GM06990 (cell line): ENCODE data around the gene LRRC73.
"Not testable (repeated sequence)": the region's sequence is repeated elsewhere in the genome, so short reads cannot be mapped to it uniquely, and the experiment has no call there.

Source experiments
- DNase-seq: peaks from one replicate; pipeline ENCODE4 v3.0.0-alpha.2; 2011; ENCODE audit not compliant: insufficient read length; ENCODE audit errors: extremely low read depth
- H3K27me3 ChIP-seq: replicated peaks from 2 replicates; pipeline ENCODE4 v1.6.0; 2011; ENCODE audit warnings: low read length; ENCODE audit not compliant: control insufficient read depth, insufficient read depth
- H3K36me3 ChIP-seq: 2 replicates; pipeline ENCODE4 v1.5.1; 2011; ENCODE audit warnings: low read length; ENCODE audit not compliant: control insufficient read depth, insufficient read depth
- H3K4me3 ChIP-seq: replicated peaks from 2 replicates; pipeline ENCODE4 v1.5.1; 2011; ENCODE audit warnings: low read depth, mild to moderate bottlenecking, control low read depth, low read length
- CTCF ChIP-seq: IDR thresholded peaks from 2 replicates; pipeline ENCODE4 v1.5.1; 2011; ENCODE audit warnings: low read length, control low read depth, mild to moderate bottlenecking, inconsistent platforms; ENCODE audit not compliant: insufficient read depth, poor library complexity, severe bottlenecking

Gene LRRC73, protein sequence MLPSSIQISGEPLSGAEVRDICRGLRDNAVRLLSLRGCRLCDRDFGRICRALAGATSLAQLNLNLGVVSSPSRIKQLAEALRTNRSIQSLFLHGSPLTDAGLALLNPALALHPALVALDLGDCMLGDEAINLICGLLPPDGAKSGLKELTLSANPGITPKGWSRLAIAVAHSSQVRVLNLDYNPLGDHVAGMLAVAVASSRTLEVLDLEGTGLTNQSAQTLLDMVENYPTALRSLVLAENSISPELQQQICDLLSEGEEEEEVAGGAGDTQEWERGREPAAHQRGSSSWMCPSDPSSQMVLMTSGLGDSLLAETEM

DNA sequence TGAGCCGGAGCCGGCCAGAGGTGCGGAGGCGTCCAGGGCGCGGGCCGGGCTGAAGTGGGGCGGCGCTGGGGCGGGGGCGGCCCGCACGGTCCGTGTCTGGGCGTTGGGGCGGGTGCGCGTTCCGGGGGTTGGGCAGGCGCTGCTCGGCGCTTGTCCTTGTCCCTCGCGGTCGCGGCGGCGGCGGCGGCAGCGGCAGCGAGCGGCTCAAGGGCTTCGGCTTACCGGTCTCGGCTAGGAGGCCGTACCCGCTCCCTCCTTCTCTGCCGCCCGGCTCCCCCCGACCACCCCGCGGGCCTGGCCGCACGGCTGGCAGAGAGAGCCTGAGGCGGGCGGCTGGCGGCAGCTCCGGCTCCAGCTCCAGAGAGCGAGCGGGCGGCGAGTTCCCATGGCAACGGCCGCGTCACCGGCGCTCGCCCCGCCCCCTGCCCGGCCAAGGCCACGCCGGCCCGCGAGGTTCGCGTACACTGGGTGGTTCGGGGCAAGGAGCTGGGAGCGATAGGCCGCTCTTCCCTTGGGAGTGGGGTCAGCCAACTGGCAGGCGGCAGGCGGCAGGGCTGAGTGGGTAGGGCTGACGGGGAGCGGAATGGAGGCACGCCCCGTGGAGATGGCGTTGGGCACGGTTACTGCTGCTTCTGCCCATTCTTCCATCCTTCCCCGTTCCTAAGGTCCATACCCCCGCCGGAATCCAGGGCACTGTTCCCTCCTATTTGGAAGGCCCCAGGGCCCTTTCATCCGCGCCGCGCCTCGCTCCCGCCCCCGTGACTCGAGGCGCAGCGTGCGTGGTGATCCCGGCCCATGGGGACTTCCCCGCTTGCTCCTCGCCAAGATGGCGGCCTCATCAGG is at the start of gene LRRC73:
LRRC73 (minus strand) TSS at position 363 of the 843 bp plus-strand sequence. CDS start 561 bp downstream, outside the sequence.
- H3K4me3 ChIP-seq = peak within 1 kb of the TSS; percentile 59
- TF ChIP-seq CTCF = no peak
- DNase-seq = peak; percentile 82

GRCh38 chr6:43559328-43559727 is 49.2 kb upstream of the LRRC73 start:
- peaks cover 18% of the 10 kb centered on the region for H3K36me3 ChIP-seq
- DNase-seq = no peak
- no peaks in the 10 kb centered on the region for H3K27me3 ChIP-seq
- TF ChIP-seq CTCF = no peak
- H3K4me3 ChIP-seq = no peak overlapping the region

More for the DNA sequence above, at the start of gene LRRC73:
- Histone ChIP-seq H3K36me3 (peaks cover 16% of the 10 kb centered on the region), H3K27me3 (no peaks in the 10 kb centered on the region; the same call in 1 of the 2 replicates)

DNA sequence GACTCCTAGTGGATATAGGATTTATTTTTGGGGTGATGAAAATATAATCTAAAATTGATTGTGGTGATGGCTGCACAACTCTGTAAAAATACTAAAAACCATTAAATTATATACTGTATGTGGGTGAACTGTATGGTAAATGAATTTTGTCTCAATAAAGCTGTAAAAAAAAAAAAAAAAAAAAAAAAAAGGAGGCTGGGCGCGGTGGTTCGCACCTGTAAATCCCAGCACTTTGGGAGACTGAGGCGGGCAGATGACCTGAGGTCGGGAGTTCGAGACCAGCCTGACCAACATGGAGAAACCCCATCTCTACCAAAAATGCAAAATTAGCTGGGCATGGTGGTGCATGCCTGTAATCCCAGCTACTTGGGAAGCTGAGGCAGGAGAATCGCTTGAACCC is 47.5 kb upstream of the LRRC73 start:
- H3K4me3 ChIP-seq, H3K27me3 ChIP-seq, DNase-seq: not testable (repeated sequence)
- H3K36me3 ChIP-seq = peaks cover 16% of the 10 kb centered on the region

GRCh38 chr6:43547222-43547621 is 37.1 kb upstream of the LRRC73 start:
- H3K36me3 ChIP-seq = peaks cover 18% of the 10 kb centered on the region
- no peak for TF ChIP-seq CTCF
- DNase-seq = no peak
- no peaks in the 10 kb centered on the region for H3K27me3 ChIP-seq
- no peak overlapping the region for H3K4me3 ChIP-seq

GRCh38 chr6:43544461-43544860 is 34.3 kb upstream of the LRRC73 start:
- no peak for DNase-seq
- H3K36me3 ChIP-seq = peaks cover 12% of the 10 kb centered on the region
- no peaks in the 10 kb centered on the region for H3K27me3 ChIP-seq
- no peak overlapping the region for H3K4me3 ChIP-seq
- no peak for TF ChIP-seq CTCF
